ENCODE data around the gene ATG5.

GRCh38 chr6:106324726-106325335 is 729 bp downstream of the ATG5 start:
- TF ChIP-seq CTCF (IDR thresholded peaks at IDR 0.05), result no peak
- no peak for TF ChIP-seq POLR2A (IDR thresholded peaks at IDR 0.05)
